ENCODE measurements around the gene MRPL24. TPM values are rescaled to one million over a fixed set of nuclear protein-coding genes. Genes with fewer than 3 reads are reported as not detected.

The MRPL24 gene
- total RNA-seq, 2 experiments from 2014 or later = 50.4 to 54.7 TPM

GRCh38 chr1:156705321-156705917 lies 35.5 kb downstream of the MRPL24 start, which contains the start of gene CRABP2:
Gene CRABP2, minus strand, starts transcription at chr1:156705583. Its CDS starts 137 bp downstream, at chr1:156705446.
- Mint-ChIP-seq H3K4me1 (peaks cover 25% of the 10 kb centered on the region), H3K9me3 (no peaks in the 10 kb centered on the region), H3K27ac (peak within 1 kb of the TSS; percentile 36), H3K4me3 (peak within 1 kb of the TSS; percentile 71), H3K36me3 (ENCODE audit: low read depth) (peaks cover 5% of the 10 kb centered on the region), H3K27me3 (peaks cover 38% of the 10 kb centered on the region)
- CTCF ChIA-PET = interaction anchor here (0.6 to 6.7 kb wide), 19 partner anchors 8 to 319 kb away, joined by 3 to 63 read pairs (median 4); partner anchors contain the start of genes INSRR and NTRK1
- no peak for DNase-seq
- POLR2A ChIA-PET = no interaction called here

- CTCF ChIA-PET = interaction anchor here (1.0 to 6.7 kb wide), 5 partner anchors 11 to 155 kb away, joined by 3 to 63 read pairs (median 21); partner anchors contain the start of genes INSRR and NTRK1
- H3K36me3 Mint-ChIP-seq (ENCODE audit: low read depth) = peaks cover 5% of the 10 kb centered on the region
- no peak for DNase-seq
- no peak overlapping the region for H3K27ac Mint-ChIP-seq
- H3K4me1 Mint-ChIP-seq = peaks cover 25% of the 10 kb centered on the region
- POLR2A ChIA-PET = no interaction called here
- H3K9me3 Mint-ChIP-seq = no peaks in the 10 kb centered on the region
- no peak overlapping the region for H3K4me3 Mint-ChIP-seq
- H3K27me3 Mint-ChIP-seq = peaks cover 38% of the 10 kb centered on the region
These were observed 36.0 kb downstream of the MRPL24 start for GRCh38 chr1:156704930-156705320.

DNA sequence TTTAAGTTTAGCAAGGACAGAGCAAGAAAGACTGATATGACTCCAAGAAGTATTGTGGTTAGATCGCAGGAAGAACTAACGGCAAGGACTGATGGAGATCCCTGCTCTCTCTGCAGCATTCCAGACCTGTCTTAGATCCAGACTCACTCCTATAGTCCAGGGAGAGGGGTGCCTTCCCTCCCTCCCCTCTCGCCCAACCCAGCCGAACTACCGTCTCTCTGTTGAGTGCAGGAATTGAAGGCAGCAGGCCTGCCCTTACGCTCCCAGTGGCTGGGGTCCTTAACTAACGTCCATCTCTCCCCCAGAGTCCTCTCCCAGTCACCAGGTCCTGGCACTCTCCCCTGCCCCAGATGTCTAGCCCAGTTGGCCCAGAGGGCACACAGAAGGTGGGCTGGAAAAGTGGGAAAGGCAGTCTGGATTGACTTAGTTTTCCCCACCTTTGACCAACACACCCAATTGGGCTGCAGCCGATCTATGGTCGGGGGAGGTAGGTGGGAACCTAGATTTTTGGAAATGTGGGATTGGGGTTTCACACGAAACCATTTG lies 36.6 kb downstream of the MRPL24 start:
- Mint-ChIP-seq H3K27me3 (peaks cover 40% of the 10 kb centered on the region), H3K4me1 (peaks cover 25% of the 10 kb centered on the region), H3K27ac (peak overlapping the region; percentile 36), H3K4me3 (no peak overlapping the region), H3K9me3 (no peaks in the 10 kb centered on the region), H3K36me3 (ENCODE audit: low read depth) (peaks cover 5% of the 10 kb centered on the region)
- POLR2A ChIA-PET = no interaction called here
- CTCF ChIA-PET = interaction anchor here (1.0 to 6.7 kb wide), 7 partner anchors 7 to 22 kb away, joined by 3 to 63 read pairs (median 5); no protein-coding TSS in a partner anchor
- DNase-seq = no peak

DNA sequence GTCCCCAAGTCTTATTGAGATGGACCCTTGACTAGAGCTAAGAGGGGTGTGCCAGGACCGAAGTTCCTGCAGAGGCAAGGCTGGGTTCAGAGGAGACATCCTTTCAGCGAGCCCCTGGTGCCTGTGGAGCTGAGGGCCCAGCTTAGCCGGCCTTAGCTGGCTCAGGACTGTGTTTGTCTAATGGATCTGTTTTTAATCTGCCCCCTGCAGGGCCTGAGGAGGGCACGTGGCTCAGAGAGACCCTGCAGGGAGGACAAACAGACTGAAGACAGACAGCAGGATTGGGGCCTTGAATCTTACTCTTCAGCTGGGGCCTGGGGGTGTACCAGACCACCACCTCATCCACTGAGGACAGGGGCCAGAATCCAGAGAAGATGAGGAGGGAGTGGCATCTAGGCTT lies 37.1 kb downstream of the MRPL24 start:
- POLR2A ChIA-PET = no interaction called here
- peaks cover 40% of the 10 kb centered on the region for H3K27me3 Mint-ChIP-seq
- H3K4me3 Mint-ChIP-seq = no peak overlapping the region

DNA sequence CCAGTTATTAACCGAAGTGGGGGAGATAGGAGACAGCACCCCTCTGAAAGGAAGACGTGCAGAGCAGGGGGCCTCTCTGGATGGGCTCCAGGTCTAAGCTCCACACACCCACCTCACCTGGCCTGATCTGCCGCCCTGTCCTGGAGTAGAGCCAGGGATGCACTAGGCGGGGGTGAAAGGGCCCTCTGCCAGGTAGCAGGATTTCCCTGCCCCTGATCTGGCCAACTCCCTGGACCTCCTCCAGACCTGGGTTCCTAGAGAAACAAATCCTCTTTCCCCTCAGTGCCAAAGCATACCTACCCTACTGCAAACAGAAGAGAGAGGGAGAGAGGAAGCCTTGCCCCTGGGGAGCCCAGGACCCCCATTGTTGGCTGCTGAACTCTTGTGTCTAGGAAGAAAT lies 37.6 kb downstream of the MRPL24 start:
- H3K4me3 Mint-ChIP-seq = no peak overlapping the region
- H3K9me3 Mint-ChIP-seq = no peaks in the 10 kb centered on the region
- H3K4me1 Mint-ChIP-seq = peaks cover 25% of the 10 kb centered on the region
- ChIA-PET POLR2A (no interaction called here), CTCF (interaction anchor here (0.6 to 6.7 kb wide), 9 partner anchors 8 to 171 kb away, joined by 3 to 56 read pairs (median 3); no protein-coding TSS in a partner anchor)
- H3K36me3 Mint-ChIP-seq (ENCODE audit: low read depth) = peaks cover 5% of the 10 kb centered on the region
- no peak for DNase-seq
- H3K27ac Mint-ChIP-seq = no peak overlapping the region
- H3K27me3 Mint-ChIP-seq = peaks cover 40% of the 10 kb centered on the region

More for the DNA sequence above, 37.1 kb downstream of the MRPL24 start:
- no peak for DNase-seq
- CTCF ChIA-PET = interaction anchor here (0.6 to 6.7 kb wide), 8 partner anchors 8 to 170 kb away, joined by 3 to 56 read pairs (median 3); no protein-coding TSS in a partner anchor
- Mint-ChIP-seq H3K4me1 (peaks cover 25% of the 10 kb centered on the region), H3K27ac (no peak overlapping the region), H3K9me3 (no peaks in the 10 kb centered on the region), H3K36me3 (ENCODE audit: low read depth) (peaks cover 5% of the 10 kb centered on the region)

DNA sequence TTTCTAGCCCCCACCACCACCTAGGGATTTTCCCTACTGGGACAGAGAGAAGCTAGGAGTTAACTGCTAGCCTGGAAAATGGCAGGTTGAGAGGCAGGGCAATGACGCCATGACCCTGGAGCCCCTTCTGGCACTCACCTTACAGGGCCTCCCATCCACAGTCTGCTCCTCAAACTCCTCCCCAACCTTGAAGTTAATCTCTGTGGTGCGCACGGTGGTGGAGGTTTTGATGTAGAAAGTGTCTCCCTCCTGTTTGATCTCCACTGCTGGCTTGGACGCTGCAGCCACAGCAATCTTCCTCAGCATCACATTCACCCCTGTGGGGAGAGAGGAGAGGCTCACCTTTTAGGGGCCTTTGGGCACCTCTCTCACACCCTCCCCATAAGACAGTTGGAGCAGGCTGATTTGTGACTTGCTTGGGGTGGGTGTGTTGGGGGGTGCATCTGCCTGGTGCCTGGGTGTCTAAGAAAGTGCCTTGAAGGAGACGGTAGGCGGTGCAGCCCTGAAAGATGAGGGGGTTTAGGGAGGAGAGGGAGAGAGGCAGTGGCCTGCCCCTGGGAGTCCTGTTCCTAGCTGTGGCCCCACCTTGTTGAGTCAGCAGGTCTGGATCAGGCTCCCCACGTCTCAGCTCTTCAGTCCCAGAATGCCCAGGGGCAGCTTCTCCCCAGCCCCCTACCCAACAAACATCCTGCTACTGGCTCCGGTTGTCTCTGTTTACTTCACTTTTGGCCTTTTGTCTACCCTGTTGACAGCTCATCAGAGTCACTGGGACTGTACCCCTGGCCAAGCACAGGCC lies 40.0 kb downstream of the MRPL24 start:
- ChIA-PET CTCF (interaction anchor here (1.0 to 3.0 kb wide), 7 partner anchors 10 to 40 kb away, joined by 3 to 20 read pairs (median 4); no protein-coding TSS in a partner anchor), POLR2A (no interaction called here)
- H3K27me3 Mint-ChIP-seq = peaks cover 33% of the 10 kb centered on the region
- H3K4me1 Mint-ChIP-seq = peaks cover 11% of the 10 kb centered on the region
- H3K36me3 Mint-ChIP-seq (ENCODE audit: low read depth) = peaks cover 5% of the 10 kb centered on the region
- DNase-seq = no peak
- no peaks in the 10 kb centered on the region for H3K9me3 Mint-ChIP-seq
- H3K4me3 Mint-ChIP-seq = no peak overlapping the region
- H3K27ac Mint-ChIP-seq = no peak overlapping the region

DNA sequence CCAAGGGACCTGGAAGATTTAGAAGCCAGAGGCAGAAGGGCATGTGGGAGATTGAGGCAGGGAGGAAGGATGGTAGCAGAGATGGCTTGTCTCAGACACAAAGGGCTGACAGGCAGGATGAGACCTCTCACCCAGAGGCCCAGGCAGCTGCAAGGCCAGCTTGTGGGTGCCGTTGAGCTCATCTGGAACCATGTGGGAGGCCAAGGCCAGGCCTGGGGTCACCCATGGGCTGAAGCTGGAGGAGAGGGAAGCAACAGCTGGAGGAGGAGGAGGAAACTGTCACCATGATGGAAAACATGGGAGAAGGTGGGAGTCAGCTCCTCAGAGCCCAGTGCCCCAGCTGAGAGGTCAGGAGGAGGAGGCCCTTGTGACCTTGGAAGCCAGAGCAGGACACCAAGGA lies 41.9 kb downstream of the MRPL24 start:
- Mint-ChIP-seq H3K9me3 (no peaks in the 10 kb centered on the region), H3K27ac (no peak overlapping the region), H3K4me3 (no peak overlapping the region), H3K4me1 (no peaks in the 10 kb centered on the region), H3K36me3 (ENCODE audit: low read depth) (no peaks in the 10 kb centered on the region), H3K27me3 (peaks cover 24% of the 10 kb centered on the region)
- DNase-seq = no peak
- ChIA-PET CTCF (interaction anchor here (0.8 to 1.7 kb wide), 3 partner anchors 9 to 27 kb away, joined by 3 to 6 read pairs (median 6); no protein-coding TSS in a partner anchor), POLR2A (no interaction called here)

GRCh38 chr1:156697481-156697880 lies 43.4 kb downstream of the MRPL24 start:
- Mint-ChIP-seq H3K27me3 (peaks cover 28% of the 10 kb centered on the region), H3K9me3 (no peaks in the 10 kb centered on the region), H3K27ac (no peak overlapping the region), H3K4me3 (no peak overlapping the region), H3K36me3 (ENCODE audit: low read depth) (no peaks in the 10 kb centered on the region), H3K4me1 (peaks cover 9% of the 10 kb centered on the region)
- no peak for DNase-seq
- ChIA-PET POLR2A (no interaction called here), CTCF (interaction anchor here (0.7 to 1.7 kb wide), 5 partner anchors 8 to 197 kb away, joined by 3 to 6 read pairs (median 3); partner anchors contain the start of gene CRABP2)

DNA sequence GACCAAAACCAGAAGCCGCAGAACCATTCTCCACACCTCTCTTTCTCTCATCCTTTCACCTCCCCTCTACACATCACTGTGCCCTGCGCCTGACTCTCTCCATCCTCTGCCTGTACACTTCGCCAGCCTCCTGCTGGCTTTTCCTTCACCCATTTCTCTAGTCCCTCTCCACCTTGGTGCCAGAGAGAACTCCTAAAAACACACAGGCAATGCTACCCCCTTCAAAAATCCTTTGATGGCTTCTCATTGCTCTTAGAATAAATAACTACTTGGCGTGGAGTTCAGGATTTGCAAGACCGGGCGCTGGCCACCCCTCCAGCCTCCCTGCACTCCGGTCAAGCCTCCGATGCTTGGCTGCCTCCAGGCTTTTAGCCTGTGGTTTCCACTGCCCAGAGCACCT lies 44.1 kb downstream of the MRPL24 start:
- CTCF ChIA-PET = interaction anchor here (1.4 to 3.8 kb wide), 2 partner anchors 10 to 29 kb away, joined by 3 to 13 read pairs; partner anchors contain the start of gene CRABP2
- POLR2A ChIA-PET = no interaction called here

GRCh38 chr1:156694690-156694962 lies 46.3 kb downstream of the MRPL24 start:
- no peak for DNase-seq
- Mint-ChIP-seq H3K9me3 (no peaks in the 10 kb centered on the region), H3K4me1 (peaks cover 21% of the 10 kb centered on the region), H3K27me3 (peaks cover 55% of the 10 kb centered on the region), H3K36me3 (ENCODE audit: low read depth) (no peaks in the 10 kb centered on the region), H3K27ac (no peak overlapping the region), H3K4me3 (no peak overlapping the region)
- CTCF ChIA-PET = interaction anchor here (0.6 to 3.8 kb wide), 4 partner anchors 12 to 159 kb away, joined by 3 to 13 read pairs (median 6); partner anchors contain the start of gene CRABP2
- POLR2A ChIA-PET = no interaction called here

More for the DNA sequence above, 44.1 kb downstream of the MRPL24 start:
- no peak overlapping the region for H3K4me3 Mint-ChIP-seq
- peaks cover 17% of the 10 kb centered on the region for H3K4me1 Mint-ChIP-seq
- peaks cover 35% of the 10 kb centered on the region for H3K27me3 Mint-ChIP-seq
- H3K36me3 Mint-ChIP-seq (ENCODE audit: low read depth) = no peaks in the 10 kb centered on the region
- no peak for DNase-seq
- no peaks in the 10 kb centered on the region for H3K9me3 Mint-ChIP-seq
- no peak overlapping the region for H3K27ac Mint-ChIP-seq

GRCh38 chr1:156693848-156694689 lies 46.8 kb downstream of the MRPL24 start:
- CTCF ChIA-PET = interaction anchor here (0.6 to 3.8 kb wide), 4 partner anchors 12 to 749 kb away, joined by 3 to 13 read pairs (median 6); partner anchors contain the start of gene CRABP2
- DNase-seq = no peak
- POLR2A ChIA-PET = no interaction called here
- peaks cover 58% of the 10 kb centered on the region for H3K27me3 Mint-ChIP-seq
- H3K4me1 Mint-ChIP-seq = peaks cover 24% of the 10 kb centered on the region
- H3K27ac Mint-ChIP-seq = no peak overlapping the region
- H3K36me3 Mint-ChIP-seq (ENCODE audit: low read depth) = no peaks in the 10 kb centered on the region
- no peak overlapping the region for H3K4me3 Mint-ChIP-seq
- H3K9me3 Mint-ChIP-seq = no peaks in the 10 kb centered on the region
